ENCODE measurements around the gene ZBTB17.

- TF ChIP-seq YY1 (IDR thresholded peaks at IDR 0.05; ENCODE audit: insufficient read depth, insufficient read length) (no peak), SUZ12 (IDR thresholded peaks at IDR 0.05; ENCODE audit: extremely low read depth, insufficient read depth, insufficient read length) (no peak)
Measured at GRCh38 chr1:15994590-15995351, 18.9 kb upstream of the ZBTB17 start.

Measured in NT2/D1 (cell line).